Activated CD4-positive, CD25-positive, alpha-beta regulatory T cell (primary cell): ENCODE data around the gene SNRPA1.

Source experiments
- DNase-seq, 4 experiments: peaks; one replicate each; lab custom pipeline; 2025; lab: John Stamatoyannopoulos, UW

SNRPA1 gene

GRCh38 chr15:101242160-101242998, 52.7 kb downstream of the SNRPA1 start:
- peak in 1 of 4 experiments; percentile 6 for DNase-seq

- DNase-seq, result no peak
These were observed 54.7 kb downstream of the SNRPA1 start for GRCh38 chr15:101240358-101240757.

GRCh38 chr15:101239724-101240136, 55.3 kb downstream of the SNRPA1 start:
- DNase-seq, result no peak

GRCh38 chr15:101237251-101237650, 57.8 kb downstream of the SNRPA1 start:
- DNase-seq, result no peak

- no peak for DNase-seq
These were observed 61.3 kb downstream of the SNRPA1 start for GRCh38 chr15:101233651-101234280.

- DNase-seq, result no peak
These were observed 62.4 kb downstream of the SNRPA1 start for GRCh38 chr15:101232677-101233076.
